Effector CD4-positive, alpha-beta T cell (primary cell): ENCODE data around the gene PHB1.
A peak's percentile ranks its signal among the peaks of the same experiment; 100 is the strongest.
"Not testable (repeated sequence)": the region's sequence is repeated elsewhere in the genome, so short reads cannot be mapped to it uniquely, and the experiment has no call there.

Source experiments
- DNase-seq: peaks from one replicate; pipeline ENCODE4 v3.0.0-alpha.2; 2020

The PHB1 gene

GRCh38 chr17:49439673-49440571 is 25.2 kb upstream of the PHB1 start:
- DNase-seq = no peak

GRCh38 chr17:49439305-49439672 is 24.6 kb upstream of the PHB1 start:
- no peak for DNase-seq

GRCh38 chr17:49438436-49439278 is 24.0 kb upstream of the PHB1 start:
- no peak for DNase-seq

- no peak for DNase-seq
These were observed 23.2 kb upstream of the PHB1 start for GRCh38 chr17:49437696-49438435.

GRCh38 chr17:49436174-49436573 is 21.5 kb upstream of the PHB1 start:
- DNase-seq = no peak

GRCh38 chr17:49435671-49436029 is 21.0 kb upstream of the PHB1 start:
- DNase-seq = no peak

- DNase-seq = no peak
These were observed 20.4 kb upstream of the PHB1 start for GRCh38 chr17:49434821-49435670.

- no peak for DNase-seq
These were observed 18.5 kb upstream of the PHB1 start for GRCh38 chr17:49433000-49433694.

- no peak for DNase-seq
These were observed 17.1 kb upstream of the PHB1 start for GRCh38 chr17:49431743-49432142.

- no peak for DNase-seq
These were observed 10.3 kb upstream of the PHB1 start for GRCh38 chr17:49425004-49425286.

- not testable (repeated sequence) for DNase-seq
These were observed 9.8 kb upstream of the PHB1 start for GRCh38 chr17:49424276-49425003.

GRCh38 chr17:49422714-49423113 is 8.0 kb upstream of the PHB1 start:
- no peak for DNase-seq

GRCh38 chr17:49419761-49420160 is 5.1 kb upstream of the PHB1 start:
- DNase-seq = not testable (repeated sequence)

- DNase-seq = not testable (repeated sequence)
These were observed 4.4 kb upstream of the PHB1 start for GRCh38 chr17:49418754-49419740.

- no peak for DNase-seq
These were observed 436 bp downstream of the PHB1 start for GRCh38 chr17:49414271-49414621.

- no peak for DNase-seq
These were observed 5.6 kb downstream of the PHB1 start for GRCh38 chr17:49409066-49409465.

GRCh38 chr17:49407981-49408501 is 6.6 kb downstream of the PHB1 start:
- peak; percentile 75 for DNase-seq

GRCh38 chr17:49407086-49407485 is 7.6 kb downstream of the PHB1 start:
- DNase-seq = no peak

GRCh38 chr17:49406421-49407061 is 8.1 kb downstream of the PHB1 start:
- no peak for DNase-seq
